Neutrophil (primary cell): ENCODE data around the gene KIF1A.

Source experiments
- H3K27ac ChIP-seq: fragments of 200-600 bp; sonication (generic); 2 replicates; pipeline ENCODE4 v1.5.1; 2016; ENCODE audit warnings: mild to moderate bottlenecking, moderate library complexity
- H3K27me3 ChIP-seq: fragments of 200-600 bp; sonication (generic); 2 replicates; pipeline ENCODE4 v1.6.0; 2016; ENCODE audit warnings: mild to moderate bottlenecking
- H3K36me3 ChIP-seq: fragments of 200-600 bp; sonication (generic); 2 replicates; pipeline ENCODE4 v1.5.1; 2017
- H3K4me1 ChIP-seq, 2 experiments: fragments of 200-600 bp in 1 of 2; sonication (generic) in 1 of 2; 1 replicate in 1 of 2; 2 replicates in 1 of 2; pipeline versions ENCODE4 v1.5.1 to v1.6.1; 2013 to 2016; ENCODE audit warnings: low read depth in 1 of 2, low read length in 1 of 2, mild to moderate bottlenecking in 1 of 2, moderate library complexity in 1 of 2; ENCODE audit not compliant: control insufficient read depth in 1 of 2, insufficient read depth in 1 of 2
- H3K4me3 ChIP-seq, 2 experiments: fragments of 200-600 bp in 1 of 2; sonication (generic) in 1 of 2; 1 replicate in 1 of 2; 2 replicates in 1 of 2; pipeline ENCODE4 v1.5.1; 2013 to 2016; ENCODE audit warnings: low read depth in 1 of 2, low read length in 1 of 2, mild to moderate bottlenecking in 1 of 2, moderate library complexity in 1 of 2
- H3K9me3 ChIP-seq: fragments of 200-600 bp; sonication (generic); 2 replicates; pipeline ENCODE4 v1.5.1; 2016
- TF ChIP-seq, protein P1 (sequence below): fragments of 200-600 bp; sonication (generic); IDR thresholded peaks from 2 replicates; pipeline ENCODE4 v1.5.1; 2016; ENCODE audit warnings: antibody characterized with exemption

The KIF1A gene

DNA sequence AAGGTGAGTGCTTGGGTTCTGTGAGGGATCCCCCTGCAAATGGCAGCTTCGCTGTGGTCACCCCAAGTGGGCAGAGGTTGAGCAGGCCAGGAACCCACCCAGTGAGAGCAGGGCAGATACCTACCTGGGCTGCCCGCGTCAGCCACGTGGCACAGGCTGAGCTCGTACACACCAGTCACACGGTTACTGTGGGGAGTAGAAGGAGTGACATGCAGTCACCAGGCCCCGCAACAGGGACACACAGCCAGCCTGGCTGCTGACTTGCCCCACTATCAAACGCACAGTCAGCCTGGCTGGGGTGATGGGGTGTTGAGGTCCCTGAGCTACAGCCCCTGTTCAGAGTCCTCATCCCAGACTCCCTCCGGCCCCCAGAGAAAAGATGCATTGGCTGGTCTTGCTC, 96.2 kb downstream of the KIF1A start:
- Histone ChIP-seq H3K4me3 (no peak overlapping the region), H3K27ac (no peak overlapping the region), H3K9me3 (no peaks in the 10 kb centered on the region), H3K27me3 (no peaks in the 10 kb centered on the region), H3K36me3 (no peaks in the 10 kb centered on the region), H3K4me1 (no peaks in the 10 kb centered on the region)
- TF ChIP-seq, protein P1, sequence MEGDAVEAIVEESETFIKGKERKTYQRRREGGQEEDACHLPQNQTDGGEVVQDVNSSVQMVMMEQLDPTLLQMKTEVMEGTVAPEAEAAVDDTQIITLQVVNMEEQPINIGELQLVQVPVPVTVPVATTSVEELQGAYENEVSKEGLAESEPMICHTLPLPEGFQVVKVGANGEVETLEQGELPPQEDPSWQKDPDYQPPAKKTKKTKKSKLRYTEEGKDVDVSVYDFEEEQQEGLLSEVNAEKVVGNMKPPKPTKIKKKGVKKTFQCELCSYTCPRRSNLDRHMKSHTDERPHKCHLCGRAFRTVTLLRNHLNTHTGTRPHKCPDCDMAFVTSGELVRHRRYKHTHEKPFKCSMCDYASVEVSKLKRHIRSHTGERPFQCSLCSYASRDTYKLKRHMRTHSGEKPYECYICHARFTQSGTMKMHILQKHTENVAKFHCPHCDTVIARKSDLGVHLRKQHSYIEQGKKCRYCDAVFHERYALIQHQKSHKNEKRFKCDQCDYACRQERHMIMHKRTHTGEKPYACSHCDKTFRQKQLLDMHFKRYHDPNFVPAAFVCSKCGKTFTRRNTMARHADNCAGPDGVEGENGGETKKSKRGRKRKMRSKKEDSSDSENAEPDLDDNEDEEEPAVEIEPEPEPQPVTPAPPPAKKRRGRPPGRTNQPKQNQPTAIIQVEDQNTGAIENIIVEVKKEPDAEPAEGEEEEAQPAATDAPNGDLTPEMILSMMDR: no peak

DNA sequence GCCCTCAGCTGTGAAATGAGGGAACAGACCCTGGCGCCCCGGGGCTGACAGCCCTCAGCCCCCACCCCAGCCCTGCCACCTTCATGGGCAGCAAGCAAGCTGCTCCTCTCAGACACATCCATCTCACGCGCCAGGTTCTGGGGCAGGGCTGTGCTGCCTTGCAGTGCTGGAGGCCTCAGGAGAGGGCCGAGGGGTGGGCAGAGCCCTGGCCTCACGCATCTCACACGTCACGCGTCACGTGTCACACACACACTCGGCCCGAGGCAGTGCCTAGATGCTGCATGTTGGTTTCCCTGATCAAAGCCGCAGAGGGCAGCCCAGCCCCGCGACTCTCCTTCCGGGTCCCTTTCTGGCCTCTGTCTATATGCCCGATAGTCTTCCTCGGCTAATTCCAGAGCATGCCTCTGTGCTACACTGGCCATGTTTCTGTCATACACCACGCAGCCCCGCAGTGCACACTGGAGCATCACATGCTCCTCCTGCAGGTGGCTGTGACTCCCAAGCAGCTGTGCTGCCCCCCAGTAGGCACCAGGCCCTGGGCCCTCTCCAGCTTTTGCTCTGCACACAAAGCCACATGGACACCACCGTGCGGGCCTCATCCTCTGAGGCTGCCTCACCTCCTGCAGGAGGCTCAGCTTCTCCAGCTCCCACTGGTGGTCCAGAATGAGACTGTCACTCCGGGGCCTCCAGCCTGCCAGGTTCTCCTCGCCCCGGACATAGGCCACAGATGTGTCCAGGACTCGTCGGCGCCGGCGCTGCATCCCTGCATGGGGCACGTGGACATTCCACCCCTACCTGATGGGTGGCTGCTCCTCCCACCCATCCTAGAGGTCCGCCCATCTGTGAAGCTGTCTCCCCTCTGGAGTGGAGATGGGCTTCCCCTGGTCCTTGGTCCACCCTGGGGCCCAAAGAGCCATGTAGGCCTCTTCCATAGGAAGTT, 97.0 kb downstream of the KIF1A start:
- H3K4me3 ChIP-seq: no peak overlapping the region
- TF ChIP-seq, protein P1: no peak
- H3K9me3 ChIP-seq: no peaks in the 10 kb centered on the region
- no peak overlapping the region for H3K27ac ChIP-seq
- no peaks in the 10 kb centered on the region for H3K36me3 ChIP-seq
- no peaks in the 10 kb centered on the region for H3K27me3 ChIP-seq
- no peaks in the 10 kb centered on the region for H3K4me1 ChIP-seq

DNA sequence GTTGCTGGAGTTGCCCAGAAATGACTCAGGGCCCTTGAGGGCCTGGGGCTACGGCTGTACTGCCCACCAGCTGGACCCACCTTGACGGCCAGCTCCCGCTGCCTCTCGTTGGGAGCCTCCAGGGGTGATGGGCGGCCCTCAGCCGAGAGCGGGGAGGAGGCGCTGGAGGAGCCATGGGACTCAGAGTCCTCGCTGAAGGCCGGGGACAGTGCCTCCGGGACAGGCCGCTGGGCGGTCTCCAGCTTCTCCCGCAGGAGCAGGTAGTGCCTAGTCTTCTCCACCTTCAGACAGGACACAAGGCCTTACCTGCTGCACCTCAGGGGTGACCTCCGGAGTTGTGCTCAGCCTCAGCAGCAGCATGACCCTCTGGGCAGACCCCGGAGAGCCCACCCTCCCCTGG, 97.6 kb downstream of the KIF1A start:
- TF ChIP-seq, protein P1: no peak
- Histone ChIP-seq H3K36me3 (no peaks in the 10 kb centered on the region), H3K27ac (no peak overlapping the region), H3K4me3 (no peak overlapping the region), H3K4me1 (no peaks in the 10 kb centered on the region), H3K27me3 (no peaks in the 10 kb centered on the region), H3K9me3 (no peaks in the 10 kb centered on the region)

DNA sequence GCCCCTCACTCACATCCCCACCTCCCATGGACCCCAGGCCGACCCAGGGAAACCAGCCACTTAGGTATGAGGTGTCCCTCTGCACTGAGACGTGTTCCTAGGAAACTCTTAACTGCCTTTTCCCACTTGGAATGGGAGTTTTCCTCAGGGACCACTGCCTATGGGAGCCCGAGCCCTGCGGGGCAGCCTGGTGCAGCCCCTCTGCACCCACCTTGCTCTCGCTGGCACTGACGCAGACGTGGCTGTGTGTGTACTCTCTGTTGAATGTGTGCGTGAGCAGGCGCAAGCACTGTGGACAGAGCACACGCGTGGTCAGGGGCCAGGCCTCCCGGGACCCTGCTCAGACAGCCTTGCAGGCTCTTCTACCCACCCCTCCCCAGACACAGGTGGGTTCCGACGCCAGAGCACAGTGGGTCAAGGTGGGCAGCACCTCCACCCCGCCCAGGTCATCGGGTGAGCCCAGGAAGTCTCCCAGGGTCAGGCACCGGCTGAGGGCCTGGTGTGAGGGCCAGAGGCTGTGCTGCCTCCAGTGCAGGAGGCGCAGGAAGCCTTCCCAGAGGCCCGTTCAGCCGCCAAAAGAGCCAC, 98.3 kb downstream of the KIF1A start:
- TF ChIP-seq, protein P1: no peak
- H3K36me3 ChIP-seq: no peaks in the 10 kb centered on the region
- H3K27me3 ChIP-seq: no peaks in the 10 kb centered on the region
- no peaks in the 10 kb centered on the region for H3K9me3 ChIP-seq
- no peak overlapping the region for H3K4me3 ChIP-seq
- no peaks in the 10 kb centered on the region for H3K4me1 ChIP-seq
- H3K27ac ChIP-seq: no peak overlapping the region

- TF ChIP-seq, protein P1: no peak
- Histone ChIP-seq H3K4me3 (no peak overlapping the region), H3K36me3 (no peaks in the 10 kb centered on the region), H3K27ac (no peak overlapping the region), H3K9me3 (no peaks in the 10 kb centered on the region), H3K4me1 (no peaks in the 10 kb centered on the region), H3K27me3 (no peaks in the 10 kb centered on the region)
Observed at GRCh38 chr2:240720686-240721595, 99.1 kb downstream of the KIF1A start.
